Measurements from ENCODE around the gene ADCY1.
A peak's percentile ranks its signal among the peaks of the same experiment; 100 is the strongest.

Gene ADCY1

DNA sequence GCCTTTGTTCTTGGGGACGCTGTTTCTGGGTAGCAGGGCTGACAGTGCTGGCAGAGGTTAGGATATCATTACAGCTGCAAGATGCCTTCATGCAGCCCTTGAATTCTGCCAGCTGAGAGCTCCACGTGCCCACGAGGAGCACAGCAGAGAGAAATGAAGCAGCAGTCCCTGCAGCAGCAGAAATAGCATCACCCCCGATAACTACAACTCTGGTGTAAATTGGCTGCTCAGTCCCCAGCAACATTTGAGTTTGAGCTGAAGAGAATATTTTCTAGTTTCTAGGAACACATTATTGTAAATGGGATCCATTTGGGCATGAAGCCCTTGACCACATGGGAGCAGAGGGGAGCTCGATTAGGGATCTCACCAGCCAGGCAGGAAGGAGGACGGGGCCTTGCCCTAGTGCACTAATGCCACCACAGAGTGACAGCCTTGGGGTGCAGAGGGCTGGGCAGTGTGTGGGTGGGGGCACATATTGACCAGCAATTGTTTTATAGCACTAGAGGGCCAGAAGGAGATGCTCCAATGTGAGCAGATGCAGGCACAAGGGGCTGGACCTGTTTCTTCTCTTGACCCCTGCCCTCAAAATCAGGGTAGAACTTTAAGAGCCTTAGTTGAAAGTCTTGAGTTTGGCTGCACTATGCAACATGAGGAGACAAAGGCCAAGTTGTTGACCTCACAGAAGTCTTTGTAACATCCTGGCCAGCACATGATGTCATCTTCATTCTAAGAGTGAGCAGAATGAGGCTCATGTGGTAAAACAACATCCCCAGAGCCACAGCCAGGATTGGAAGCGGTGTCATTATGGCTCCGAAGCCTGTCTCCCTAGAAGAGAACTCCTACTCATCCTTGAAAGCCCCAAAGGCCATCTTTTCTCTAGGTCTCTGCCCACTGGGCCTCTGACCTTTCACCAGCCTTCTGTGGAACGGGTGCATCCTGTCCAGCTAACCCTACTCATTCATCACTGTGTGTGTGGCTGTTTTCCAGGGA lies 52.6 kb downstream of the ADCY1 start:
- no peak for DNase-seq

DNA sequence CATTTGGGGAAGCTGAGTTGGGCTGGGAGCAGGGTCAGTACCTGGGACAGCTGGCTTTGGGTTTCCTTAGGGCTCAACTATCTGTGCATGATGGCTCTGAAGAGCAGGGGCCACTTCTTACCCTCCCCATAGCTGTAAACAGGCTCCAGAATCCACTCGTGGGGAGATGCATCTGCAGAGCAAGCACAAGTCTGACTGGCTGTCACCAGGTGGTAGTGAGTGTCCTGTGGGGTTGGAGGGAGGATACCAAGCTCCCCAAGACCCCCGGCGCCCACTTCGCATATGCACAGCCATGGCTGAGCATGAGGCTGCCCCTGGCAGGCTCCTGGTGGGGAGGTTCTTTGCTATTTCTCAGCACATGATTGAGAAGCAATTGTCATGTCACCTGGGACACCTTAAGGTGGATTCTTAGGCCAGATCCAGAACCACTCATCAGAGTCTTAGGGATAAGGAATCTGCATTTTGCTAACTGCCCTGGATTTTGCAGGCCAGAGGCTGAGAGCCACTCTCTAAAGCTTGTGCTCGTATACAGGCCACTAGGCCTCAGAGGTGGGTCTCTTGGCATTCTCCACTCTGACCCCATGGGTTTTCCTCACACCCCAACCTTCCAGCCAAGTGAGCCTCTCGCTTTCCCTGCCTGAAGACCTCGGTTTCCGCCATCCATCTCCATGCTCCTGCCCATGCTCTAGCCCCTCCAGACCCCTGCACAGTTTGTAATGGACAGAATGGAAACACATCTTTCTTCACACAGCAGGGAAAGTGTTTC lies 53.7 kb downstream of the ADCY1 start:
- DNase-seq = no peak

DNA sequence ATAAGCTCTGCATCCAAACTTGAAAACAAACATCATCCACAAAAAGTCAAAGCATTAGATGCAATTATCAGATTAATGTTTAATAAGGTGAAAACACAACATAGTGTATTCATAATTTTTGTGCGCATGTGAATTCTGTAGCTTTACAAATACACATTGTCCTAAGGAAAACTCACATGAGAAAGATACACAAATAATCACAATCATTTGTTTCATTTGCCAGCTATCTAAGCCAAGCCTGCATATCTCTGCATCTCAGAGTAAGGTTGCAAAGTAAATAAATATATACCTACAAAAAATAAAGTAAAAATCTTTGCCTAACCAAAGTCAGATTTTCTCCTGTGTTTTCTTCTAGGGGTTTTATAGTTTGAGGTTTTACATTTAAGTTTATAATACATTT lies 57.4 kb downstream of the ADCY1 start:
- DNase-seq = no peak

DNA sequence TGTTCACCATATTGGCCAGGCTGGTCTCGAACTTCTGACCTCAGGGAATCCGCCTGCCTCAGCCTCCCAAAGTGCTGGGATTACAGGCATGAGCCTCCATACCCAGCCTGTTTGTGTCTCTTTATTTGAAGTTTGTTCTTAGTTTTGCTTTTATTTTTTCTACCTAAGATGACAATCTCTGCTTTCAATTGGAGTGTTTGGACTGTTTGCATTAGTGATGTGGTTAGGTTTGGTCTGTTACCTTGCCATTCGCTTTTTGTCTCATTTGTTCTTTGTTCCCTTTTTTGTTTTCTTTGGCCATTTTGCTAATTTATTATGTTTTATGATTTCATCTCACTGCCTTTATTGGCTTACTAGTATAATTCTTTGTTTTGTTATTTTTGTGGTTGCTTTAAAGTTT lies 62.6 kb downstream of the ADCY1 start:
- no peak for DNase-seq

DNA sequence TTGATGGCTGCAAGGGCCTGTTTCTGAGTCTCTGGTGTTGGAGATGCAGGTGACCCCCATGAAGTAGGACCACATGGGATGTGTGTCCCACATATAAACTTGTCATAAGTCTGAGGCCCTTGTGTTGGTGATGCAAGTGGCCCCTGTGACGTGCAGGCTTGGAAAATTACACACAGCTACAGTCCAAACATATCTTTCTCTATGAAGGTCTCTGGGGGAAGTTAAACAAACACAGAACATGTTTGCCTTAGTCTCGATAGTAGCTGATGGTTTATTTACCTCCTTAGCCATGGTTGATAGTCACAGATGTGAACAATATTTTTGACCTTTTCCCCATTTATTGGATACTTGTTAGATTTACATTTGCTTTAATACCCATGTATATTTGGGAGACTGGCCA lies 64.7 kb downstream of the ADCY1 start:
- no peak for DNase-seq

DNA sequence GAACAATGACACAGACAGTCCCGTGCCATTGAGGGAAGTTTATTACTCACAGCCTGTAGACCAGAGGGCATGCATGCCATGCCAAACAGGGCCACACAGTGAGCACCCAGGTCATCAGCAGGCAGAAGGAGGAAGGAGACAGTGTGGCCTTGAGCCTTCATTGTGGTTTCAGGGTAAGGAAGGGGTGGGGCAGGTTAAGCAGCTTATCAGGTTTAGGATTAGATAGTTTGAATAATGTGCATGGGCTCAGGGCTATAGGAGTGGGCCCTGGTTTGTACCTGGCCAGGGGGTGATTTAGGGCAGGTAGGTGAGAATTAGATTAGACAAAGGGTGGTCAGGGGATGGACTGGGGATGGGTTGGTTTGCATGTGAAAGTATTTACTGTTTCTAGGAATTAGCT lies 67.9 kb downstream of the ADCY1 start:
- peak; percentile 2 for DNase-seq

DNA sequence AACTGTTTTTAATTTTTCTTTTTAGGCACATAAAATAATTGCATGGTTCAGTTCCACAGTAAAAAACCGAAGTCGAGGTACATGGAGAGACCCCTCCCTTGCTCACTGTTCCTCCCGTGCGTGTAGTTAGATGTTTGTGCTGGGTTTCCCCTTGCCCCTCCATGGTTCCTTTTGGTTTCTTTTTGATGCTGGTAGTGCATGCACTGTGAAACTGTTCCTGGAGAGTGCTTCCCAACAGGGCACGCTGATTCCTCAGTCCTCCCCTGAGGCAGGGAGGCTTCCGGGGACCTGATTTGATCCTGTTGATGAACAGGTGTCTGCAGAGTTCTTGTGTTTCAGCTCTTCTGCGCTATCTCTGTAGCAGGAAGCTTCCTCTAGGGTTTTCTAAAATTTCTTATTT lies 69.5 kb downstream of the ADCY1 start:
- DNase-seq = no peak

DNA sequence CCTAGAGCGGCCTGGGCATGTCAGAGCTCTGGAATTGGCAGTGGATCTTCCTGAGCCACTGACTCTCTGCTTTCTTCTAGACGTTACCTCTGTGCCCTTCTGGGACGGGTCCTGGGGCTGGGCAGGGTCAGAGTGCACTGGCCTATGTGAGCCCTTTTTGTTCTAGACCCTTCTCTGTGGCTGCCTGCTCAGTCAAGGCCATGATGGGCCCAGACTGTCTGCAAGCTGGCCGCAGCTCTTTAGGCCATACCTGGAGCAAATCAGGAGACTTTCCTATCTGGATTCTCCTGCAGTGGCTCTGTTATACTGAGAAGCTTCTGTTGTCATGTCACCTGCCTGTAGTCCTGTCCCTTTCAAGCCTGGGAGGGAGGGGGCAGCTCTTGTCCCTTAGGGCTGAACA lies 70.1 kb downstream of the ADCY1 start:
- no peak for DNase-seq

DNA sequence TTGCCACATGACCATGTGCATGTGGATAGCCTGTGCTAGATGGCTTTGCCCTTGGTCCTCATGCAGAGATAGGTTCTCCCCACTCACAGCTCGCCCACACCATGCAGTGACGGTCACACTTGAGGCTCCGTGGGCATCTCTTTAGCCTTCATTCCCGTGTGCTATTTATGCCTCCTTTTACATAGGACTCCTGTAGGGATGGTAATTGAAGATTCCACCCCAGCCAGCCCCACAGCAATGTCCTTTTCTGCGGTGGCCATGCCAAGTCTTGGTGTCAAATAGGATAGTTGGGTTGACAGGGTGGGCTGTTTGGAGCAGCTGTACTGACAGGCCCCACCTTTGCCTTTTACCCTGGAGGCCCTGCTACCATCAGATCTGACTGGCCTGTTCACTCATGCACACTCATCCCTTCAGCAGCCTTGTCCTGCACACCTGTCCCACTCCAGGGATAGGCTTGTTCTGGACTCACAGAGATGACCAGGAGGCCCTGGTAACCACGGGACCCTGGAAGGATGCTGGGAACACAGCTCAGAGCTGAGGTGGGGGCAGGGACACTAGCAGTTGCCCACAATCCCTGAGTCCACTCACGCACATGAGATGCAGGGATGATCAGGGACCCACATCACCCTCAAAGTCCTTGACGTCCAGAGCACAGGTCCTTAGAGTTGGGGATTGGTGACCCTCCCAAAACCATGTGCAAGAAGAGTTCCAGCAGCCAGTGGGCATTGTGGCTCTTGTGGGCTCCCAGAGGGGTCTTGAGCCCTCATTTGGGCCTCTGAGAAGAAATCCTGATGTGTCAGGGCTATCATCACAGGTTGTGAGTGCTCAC lies 71.2 kb downstream of the ADCY1 start:
- DNase-seq = no peak

DNA sequence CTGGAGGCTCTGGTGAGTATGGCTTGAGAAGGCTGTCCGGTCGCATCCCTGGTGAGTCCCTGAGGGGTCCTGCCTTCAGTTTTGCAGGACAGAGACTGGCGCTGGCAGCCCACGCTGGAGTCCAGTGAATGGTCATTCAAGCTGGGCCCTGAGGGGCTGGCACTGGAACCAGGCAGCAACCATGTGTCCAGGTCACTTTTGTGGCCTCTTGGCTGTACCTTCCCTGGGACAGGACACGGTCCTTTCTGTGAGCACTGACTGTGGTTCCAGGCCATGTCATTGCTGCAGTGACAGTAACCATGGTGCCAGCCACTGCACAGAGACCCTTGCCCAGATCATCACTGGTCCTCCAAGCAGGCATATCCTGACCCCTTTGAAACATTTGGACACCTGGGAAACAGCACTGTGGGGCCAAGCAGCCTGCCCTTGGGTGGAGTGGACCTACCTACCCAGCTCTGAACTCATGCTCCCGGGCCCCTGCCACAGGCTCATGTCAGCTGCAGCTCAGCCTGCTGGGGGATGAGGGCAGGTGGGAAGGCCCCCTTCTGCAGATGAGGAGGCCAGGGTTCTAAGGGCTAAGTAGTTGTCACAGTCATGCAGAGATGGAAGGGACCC lies 72.1 kb downstream of the ADCY1 start:
- DNase-seq = no peak

DNA sequence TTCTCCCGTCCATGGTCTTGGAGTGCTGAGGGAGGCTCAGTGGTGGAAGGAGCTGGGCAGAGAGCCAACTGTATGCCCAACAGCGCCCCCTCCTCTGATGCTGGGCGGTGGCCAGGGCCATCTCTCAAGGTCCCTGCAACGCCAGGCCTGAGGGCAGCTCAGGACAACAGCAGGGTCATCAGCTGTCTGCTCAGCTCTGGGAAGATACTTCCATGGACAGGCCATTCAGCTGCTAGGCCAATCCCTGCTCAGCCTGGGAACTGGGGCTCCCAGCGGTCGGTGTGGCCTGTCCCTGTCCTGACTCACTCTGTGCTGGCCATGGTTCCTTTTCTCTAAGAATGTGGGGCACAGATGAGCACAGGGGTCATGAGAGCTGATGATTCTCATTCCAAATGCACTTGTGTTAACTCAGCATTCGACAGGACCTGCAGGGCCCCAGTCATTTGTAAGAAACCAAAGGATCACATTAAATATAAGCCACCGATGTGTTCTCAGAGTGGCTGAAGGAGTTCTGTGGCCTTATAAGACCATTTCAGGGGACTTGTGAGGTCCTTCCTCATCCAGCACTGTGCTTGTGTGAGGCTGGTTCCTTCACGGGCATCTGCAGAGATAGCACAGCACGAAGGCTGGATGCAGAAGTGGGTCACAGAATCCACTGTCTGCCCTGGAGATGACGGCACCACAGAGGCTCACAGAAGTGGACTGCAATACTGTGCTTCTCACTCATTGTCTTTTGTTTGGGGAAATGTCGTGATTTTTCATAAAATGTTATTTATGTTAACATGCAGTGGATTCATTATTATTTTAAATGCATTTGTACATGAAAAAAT lies 73.0 kb downstream of the ADCY1 start:
- DNase-seq = no peak

DNA sequence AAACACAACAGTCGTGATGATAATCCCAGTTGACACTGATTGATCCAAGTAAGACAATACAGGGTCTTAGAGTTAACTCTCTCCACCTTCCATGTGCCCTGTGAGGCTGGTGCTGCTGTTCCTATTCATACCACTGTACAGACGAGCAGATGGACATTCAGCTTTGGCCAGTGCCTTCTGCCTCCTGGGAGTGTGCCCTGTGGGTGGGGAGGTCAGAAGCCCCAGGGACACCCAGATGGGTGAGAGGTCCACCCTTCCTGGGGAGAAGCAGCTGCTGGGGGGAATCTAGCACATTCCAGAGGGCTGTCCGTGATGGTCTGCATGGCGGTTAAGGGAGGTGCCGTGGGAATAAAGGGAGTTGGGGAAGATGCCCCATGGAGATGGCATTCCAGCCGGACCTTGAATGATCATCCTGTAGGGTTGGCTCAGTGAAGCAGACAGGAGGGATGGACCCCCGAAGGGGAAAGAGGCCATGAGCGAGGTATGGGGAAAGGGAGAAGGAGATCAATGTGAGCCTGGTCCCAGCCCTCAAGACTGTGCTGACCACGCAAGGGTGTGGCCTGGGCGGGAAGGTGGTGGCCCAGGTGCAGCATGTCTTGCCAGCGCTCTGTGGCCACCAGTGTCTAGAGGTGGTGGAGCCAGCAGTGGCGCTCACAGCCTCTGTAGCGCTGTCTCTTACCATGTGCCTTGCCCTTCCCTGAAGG lies 74.0 kb downstream of the ADCY1 start:
- DNase-seq = no peak

DNA sequence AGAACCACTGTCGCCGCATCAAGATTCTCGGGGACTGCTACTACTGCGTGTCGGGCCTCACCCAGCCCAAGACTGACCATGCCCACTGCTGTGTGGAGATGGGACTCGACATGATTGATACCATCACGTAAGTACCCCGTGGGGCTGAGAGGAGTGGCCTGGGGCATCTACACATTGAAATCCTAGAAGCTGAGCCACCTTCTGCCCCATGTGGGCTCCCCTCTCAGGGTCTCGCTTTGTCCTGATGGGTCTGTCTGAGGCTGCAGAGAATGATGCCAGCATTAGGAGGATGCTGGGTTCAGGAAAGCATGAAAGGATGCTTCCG lies 74.5 kb downstream of the ADCY1 start:
- no peak for DNase-seq

DNA sequence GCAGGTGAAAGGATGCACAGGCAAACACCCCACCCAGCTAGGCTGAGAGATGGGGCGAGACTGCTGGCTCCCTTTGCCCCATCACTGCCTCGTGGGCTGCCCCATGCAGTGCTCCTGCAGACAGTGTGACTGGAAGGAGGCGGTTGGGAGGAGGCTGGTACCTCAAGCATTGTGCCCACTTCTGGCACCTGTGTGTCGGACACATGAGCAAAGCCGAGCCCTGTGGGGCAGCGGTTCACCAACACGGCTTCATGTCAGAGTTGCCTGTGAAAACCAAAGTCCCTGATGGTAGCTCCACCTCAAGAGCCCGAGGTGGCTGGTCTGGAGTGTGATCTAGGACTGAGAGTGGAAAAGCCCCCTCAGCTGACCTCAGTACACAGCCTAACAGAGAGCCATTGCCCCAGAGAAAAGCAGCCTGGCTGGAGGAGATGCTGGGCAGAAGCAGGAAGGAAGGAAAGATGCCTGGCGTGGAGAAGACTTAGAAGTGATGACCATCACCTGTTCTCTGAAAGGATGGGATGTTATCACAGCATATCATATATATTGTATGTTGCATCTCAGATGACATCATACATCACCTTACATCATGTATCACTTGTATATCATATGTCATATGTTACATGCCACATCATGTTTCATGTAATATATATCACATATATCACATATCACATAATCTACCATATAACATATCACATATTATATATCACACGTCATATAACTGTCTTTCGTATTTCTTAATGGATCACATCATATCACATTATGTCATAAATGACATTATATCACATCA lies 75.6 kb downstream of the ADCY1 start:
- DNase-seq = no peak

DNA sequence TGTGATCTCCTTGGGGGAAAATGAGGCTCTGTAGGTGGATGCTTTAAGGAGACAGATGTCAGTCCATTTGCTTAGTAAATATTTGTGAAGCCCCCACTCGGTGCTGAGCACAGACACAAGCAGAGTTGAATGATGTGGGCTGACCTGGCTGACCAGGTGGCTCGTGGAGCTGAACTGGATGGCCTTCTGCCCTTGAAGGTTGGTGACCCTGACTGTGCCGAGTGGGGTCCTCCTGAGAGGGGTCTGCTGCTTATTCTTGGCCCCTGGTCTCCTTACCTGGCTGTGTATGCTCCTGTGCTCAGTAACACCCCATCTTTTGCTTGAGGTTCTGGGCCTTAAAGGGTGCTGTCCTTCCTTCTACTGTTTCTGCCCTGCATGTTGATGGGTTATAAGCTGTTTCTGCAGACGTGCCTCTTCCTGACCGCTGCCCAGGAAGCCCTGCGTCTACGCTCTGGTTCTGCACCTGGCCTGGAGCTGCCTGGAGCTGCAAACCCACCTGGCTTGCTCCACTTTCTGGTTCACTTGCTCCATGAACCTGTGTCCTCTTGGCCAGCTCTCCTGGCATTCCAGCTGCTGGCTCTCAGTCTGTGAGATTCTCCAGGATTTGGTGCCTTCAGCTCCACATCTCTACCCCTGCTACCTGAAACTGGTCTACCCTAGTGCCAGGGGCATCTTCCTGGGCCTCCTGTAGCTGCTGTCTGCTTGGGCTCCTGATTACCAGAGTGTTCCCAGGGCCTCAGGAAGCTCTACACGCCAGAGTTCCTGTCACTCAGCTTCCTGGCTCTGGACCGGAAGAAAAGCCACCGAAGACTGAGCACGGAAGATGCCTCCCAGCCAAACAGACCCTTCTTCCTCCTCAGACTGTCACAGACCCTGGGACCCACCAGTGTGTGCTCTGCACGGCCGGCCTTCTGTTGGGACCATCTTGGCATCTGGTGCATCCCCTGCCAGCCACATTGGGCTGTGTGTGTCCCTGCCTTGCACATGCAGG lies 76.5 kb downstream of the ADCY1 start:
- DNase-seq = no peak

DNA sequence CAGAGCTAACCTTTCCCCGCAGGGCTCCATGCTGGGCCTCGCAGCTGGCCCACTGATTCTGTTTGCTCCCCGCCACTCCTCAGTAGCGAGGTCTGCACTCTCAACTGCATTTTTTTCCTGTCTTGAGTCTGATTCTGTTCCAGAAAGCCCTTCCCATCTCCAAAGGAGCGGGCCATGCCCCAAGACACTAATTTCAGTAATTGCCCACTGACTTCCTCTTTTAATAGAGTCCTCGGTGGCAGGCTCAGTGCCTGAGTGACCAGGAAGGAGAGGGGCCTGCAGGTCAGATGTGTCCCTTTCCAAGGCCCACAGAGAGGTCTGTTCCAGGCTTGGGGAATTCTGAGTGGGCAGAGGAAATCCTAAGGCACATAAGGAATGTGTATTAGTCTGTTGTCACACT lies 77.4 kb downstream of the ADCY1 start:
- no peak for DNase-seq

DNA sequence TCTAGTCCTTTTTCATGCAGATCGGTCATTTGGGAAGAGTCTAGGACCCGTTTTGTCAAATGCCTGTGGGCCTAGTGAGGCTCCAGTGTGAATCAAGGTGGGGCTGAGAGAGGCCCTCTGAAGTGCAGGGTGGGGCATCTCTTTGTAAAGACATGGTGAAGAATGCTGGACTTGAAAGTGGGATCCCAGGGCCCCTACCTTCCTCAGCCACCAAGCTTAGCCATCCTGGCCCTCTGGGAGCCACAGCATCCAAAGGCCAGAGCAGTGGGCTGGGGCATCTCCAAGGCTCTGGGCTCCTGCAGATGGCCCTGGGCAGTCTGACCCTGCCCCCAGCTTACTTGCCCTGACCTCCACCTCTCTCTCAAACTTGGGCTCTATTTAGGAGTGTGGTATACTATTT lies 78.5 kb downstream of the ADCY1 start:
- DNase-seq = no peak

DNA sequence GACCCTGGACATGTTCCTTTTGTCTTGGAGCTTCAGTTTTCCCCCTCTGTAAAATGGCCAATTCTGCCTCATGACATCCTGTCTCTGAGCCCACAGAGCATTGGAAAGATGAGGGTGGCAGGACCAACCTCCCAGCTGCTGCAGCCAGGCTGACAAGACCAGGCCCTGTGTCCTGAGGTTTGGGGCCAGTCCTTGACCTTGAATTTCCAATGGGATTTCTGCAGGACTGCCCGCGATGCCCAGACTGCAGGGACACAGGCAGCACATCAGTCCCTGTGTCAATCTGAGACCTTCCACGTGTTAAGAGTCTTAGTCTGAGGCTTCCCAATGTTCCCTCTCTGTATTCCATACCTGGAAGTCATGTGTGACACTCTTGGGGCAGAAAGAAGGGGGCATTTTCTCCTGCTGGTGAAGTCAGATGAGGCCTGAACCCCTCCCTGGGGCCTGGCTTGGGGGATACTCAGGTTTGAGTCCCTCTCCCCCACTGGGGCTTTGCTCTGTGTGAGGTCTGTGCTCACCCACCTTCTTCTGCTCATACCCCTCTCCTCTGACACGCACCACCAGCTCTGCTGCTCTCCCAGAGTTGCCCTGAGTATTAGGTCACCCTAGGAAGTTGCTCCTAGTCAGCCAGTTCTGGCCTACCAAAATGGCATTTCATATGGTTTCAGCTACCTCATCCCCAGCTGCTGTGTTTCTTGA lies 79.2 kb downstream of the ADCY1 start:
- DNase-seq = no peak

DNA sequence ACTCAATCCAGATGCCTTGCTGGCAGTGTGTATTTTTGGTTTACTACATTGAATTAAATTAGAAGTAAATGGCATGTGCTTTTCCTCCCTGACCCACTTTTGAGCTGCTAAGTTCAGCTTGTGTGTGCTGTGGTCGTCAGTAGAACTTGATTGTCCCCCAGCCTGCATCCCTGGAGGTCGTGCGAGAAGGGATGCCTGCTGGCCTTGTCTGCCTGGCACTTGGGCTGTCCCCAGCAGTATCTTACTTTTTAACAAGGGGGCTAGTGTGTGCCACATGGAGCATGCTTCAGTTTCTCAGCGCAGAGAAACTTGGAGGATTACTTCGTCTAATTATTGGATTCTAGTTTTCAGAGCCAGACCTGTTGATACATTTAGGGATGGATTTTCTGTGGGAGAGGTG lies 80.2 kb downstream of the ADCY1 start:
- no peak for DNase-seq

Data from OCI-M1 (cell line).